HepG2 (cell line): Measurements from ENCODE around the gene CPAMD8. TPM values are rescaled to one million over a fixed set of nuclear protein-coding genes. Genes with fewer than 3 reads are reported as not detected.

Source experiments
- ATAC-seq: fragments of 200-7000 bp; cut with Tn5 transposase; 3 replicates; pipeline ENCODE4 v1.9.1; 2020; ENCODE audit warnings: mild to moderate bottlenecking, moderate library complexity
- BruUV-seq: library from RNA; stranded (reverse); fragments of 400-500 nt; replicated peaks from 2 replicates; lab custom pipeline; 2021; lab: Mats Ljungman, UMichigan
- CTCF ChIA-PET: fragments of 300-600 bp; formaldehyde crosslinking; extraction: SDS; loops from one replicate; lab custom pipeline; 2021; ENCODE audit warnings: low total read pairs, inconsistent platforms, low intra/inter-chr PET ratio; lab: Yijun Ruan, JAX
- POLR2A ChIA-PET: fragments of 350-600 bp; sonication (Branson Sonifier 250); formaldehyde crosslinking; loops from one replicate; lab custom pipeline; 2020; ENCODE audit warnings: antibody characterized with exemption, inconsistent platforms; lab: Yijun Ruan, JAX
- DNase-seq: peaks from one replicate; pipeline ENCODE4 v3.0.0-alpha.2; 2015; ENCODE audit warnings: low spot score
- FAIRE-seq: peaks from 3 replicates; lab custom pipeline; 2011; peaks lifted over from hg19 to GRCh38; lab: Jason Lieb, UNC
- H2AFZ ChIP-seq: one replicate; pipeline ENCODE4 v1.6.1; 2011; ENCODE audit warnings: low read length, inconsistent platforms
- H3K27ac ChIP-seq: fragments of 300-600 bp; 3 replicates; pipeline ENCODE4 v1.8.0; 2011; ENCODE audit warnings: mixed run types, mild to moderate bottlenecking, mixed read lengths, low read length, inconsistent platforms; ENCODE audit not compliant: insufficient read depth; ENCODE audit errors: extremely low read length
- H3K27me3 ChIP-seq, 2 experiments: fragments of 200-600 bp in 1 of 2; 2 replicates in 1 of 2; 3 replicates in 1 of 2; pipeline versions ENCODE4 v1.6.0 to v1.8.0; 2011; ENCODE audit warnings: low read length in 2 of 2, mild to moderate bottlenecking in 2 of 2, moderate library complexity in 2 of 2, inconsistent platforms in 1 of 2; ENCODE audit not compliant: insufficient read depth in 2 of 2, control insufficient read depth in 1 of 2
- H3K36me3 ChIP-seq, 2 experiments: fragments of 200-600 bp in 1 of 2; replicated peaks in 1 of 2; 2 replicates in 1 of 2; 3 replicates in 1 of 2; pipeline versions ENCODE4 v1.5.1 to v1.8.0; 2011; ENCODE audit warnings: low read length in 2 of 2, inconsistent platforms in 1 of 2; ENCODE audit not compliant: insufficient read depth in 2 of 2, control insufficient read depth in 1 of 2
- H3K4me1 ChIP-seq: 2 replicates; pipeline ENCODE4 v1.5.1; 2012; ENCODE audit warnings: low read length, inconsistent platforms; ENCODE audit not compliant: insufficient read depth
- H3K4me2 ChIP-seq: 2 replicates; pipeline ENCODE4 v1.6.0; 2011; ENCODE audit warnings: low read depth, low read length, inconsistent platforms
- H3K4me3 ChIP-seq, 3 experiments: fragments of 200-600 bp in 1 of 3; sonication (generic), shearing (Covaris generic) in 1 of 3; replicated peaks in 1 of 3; 2 replicates each; pipeline ENCODE4 v1.5.1; 2011 to 2016; ENCODE audit warnings: low read length in 3 of 3, inconsistent platforms in 2 of 3, low read depth in 2 of 3, mild to moderate bottlenecking in 2 of 3, control low read depth in 1 of 3, mixed read lengths in 1 of 3; ENCODE audit not compliant: insufficient read depth in 1 of 3
- H3K79me2 ChIP-seq: one replicate; pipeline ENCODE4 v1.6.1; 2011; ENCODE audit warnings: low read length, inconsistent platforms; ENCODE audit not compliant: insufficient read depth
- H3K9ac ChIP-seq: 2 replicates; pipeline ENCODE4 v1.6.0; 2011; ENCODE audit warnings: mild to moderate bottlenecking, low read depth, low read length, inconsistent platforms; ENCODE audit not compliant: insufficient read depth
- H3K9me3 ChIP-seq: 2 replicates; pipeline ENCODE4 v1.5.1; 2012; ENCODE audit warnings: mild to moderate bottlenecking, low read length
- H4K20me1 ChIP-seq: 2 replicates; pipeline ENCODE4 v1.6.0; 2011; ENCODE audit warnings: inconsistent platforms, mild to moderate bottlenecking, low read length, moderate library complexity; ENCODE audit not compliant: insufficient read depth
- FOXK1 ChIP-seq: sonication (generic); formaldehyde crosslinking; IDR thresholded peaks from 2 replicates; pipeline ENCODE4 v1.4.0; 2020; ENCODE audit warnings: low read depth, missing genetic modification reagents, borderline replicate concordance
- MAFG ChIP-seq: sonication (generic); formaldehyde crosslinking; IDR thresholded peaks from 2 replicates; pipeline ENCODE4 v1.5.1; 2020; ENCODE audit warnings: mild to moderate bottlenecking, missing genetic modification reagents
- MED13 ChIP-seq: sonication (generic); formaldehyde crosslinking; IDR thresholded peaks from 2 replicates; pipeline ENCODE4 v1.5.0; 2020; ENCODE audit warnings: missing genetic modification reagents
- NFE2 ChIP-seq: sonication (generic); formaldehyde crosslinking; IDR thresholded peaks from 2 replicates; pipeline ENCODE4 v1.4.0; 2020; ENCODE audit warnings: missing genetic modification reagents
- SP4 ChIP-seq: sonication (generic); formaldehyde crosslinking; IDR thresholded peaks from 2 replicates; pipeline ENCODE4 v1.8.1; 2023; ENCODE audit warnings: mild to moderate bottlenecking, missing genetic modification reagents
- ZHX2 ChIP-seq, 2 experiments: sonication (generic) in 1 of 2; formaldehyde crosslinking in 1 of 2; IDR thresholded peaks; 2 replicates each; pipeline versions ENCODE4 v1.6.1 to v1.9.0; 2014 to 2022; ENCODE audit warnings: antibody characterized with exemption in 1 of 2, borderline replicate concordance in 1 of 2, inconsistent platforms in 1 of 2, low read depth in 1 of 2, missing genetic modification reagents in 1 of 2
- ZNF431 ChIP-seq: sonication (generic); formaldehyde crosslinking; IDR thresholded peaks from 2 replicates; pipeline ENCODE4 v1.9.0; 2022; ENCODE audit warnings: missing genetic modification reagents, low read depth, mild to moderate bottlenecking, borderline replicate concordance
- ZNF570 ChIP-seq: sonication (generic); formaldehyde crosslinking; IDR thresholded peaks from 2 replicates; pipeline ENCODE4 v1.4.0; 2020; ENCODE audit warnings: mild to moderate bottlenecking, missing genetic modification reagents, borderline replicate concordance
- ZNF773 ChIP-seq: sonication (generic); formaldehyde crosslinking; IDR thresholded peaks from 2 replicates; pipeline ENCODE4 v1.4.0; 2020; ENCODE audit warnings: missing genetic modification reagents, borderline replicate concordance
- WGBS: methylation state at CpG from one replicate; pipeline ENCODE4 v1.1.6; 2017; ENCODE audit warnings: low lambda C conversion rate; 5-methylcytosine and 5-hydroxymethylcytosine counted together
- in situ Hi-C: cut with HindIII; loops from 2 replicates; pipeline ENCODE4 v1.10.0; 2017; ENCODE audit warnings: low pct_unique_long_range_greater_than_20kb; ENCODE audit not compliant: extremely low pct_ligation_motif_present
- intact Hi-C: fragments of 100-400 bp; cut with micrococcal nuclease; formaldehyde crosslinking; loops from one replicate; pipeline ENCODE4 v1.10.0; 2022; ENCODE audit not compliant: unreplicated experiment
- polyA plus RNA-seq, 8 experiments: library from polyadenylated mRNA; depleted of rRNA in 3 of 8; stranded (reverse) in 7 of 8; unstranded in 1 of 8; fragments of >200 nt; fragmentation: Illumina TruSeq in 4 of 8; extraction: Trizol in 4 of 8; gene quantifications; 2 replicates each; pipeline versions ENCODE4 v1.2.1 to v1.2.3, GENCODE V29; 2011 to 2016; ENCODE audit warnings: low read depth in 4 of 8, missing spikeins in 1 of 8, mixed read lengths in 1 of 8; ENCODE audit not compliant: insufficient read depth in 1 of 8
- total RNA-seq, 5 experiments: library from RNA; depleted of rRNA; stranded (reverse); fragments of >200 nt; fragmentation: Illumina TruSeq; extraction: Trizol; gene quantifications; 2 replicates each; pipeline ENCODE4 v1.2.3, GENCODE V29; 2016; ENCODE audit warnings: low read depth in 1 of 5

The CPAMD8 gene
- total and polyA plus RNA-seq, 2 of the 13 experiments (the other 11 are each of a cell fraction or from before 2014, with no cell fraction given): 0.29 to 0.34 TPM

- TF ChIP-seq ZHX2 (IDR thresholded peaks at IDR 0.05; ENCODE audit: low read depth) (no peak), ZHX2 (CRISPR knock-in tag; IDR thresholded peaks at IDR 0.05; ENCODE audit: borderline replicate concordance) (no peak)
These were observed 4.6 kb downstream of the CPAMD8 start (continued) for GRCh38 chr19:17021793-17022590.

DNA sequence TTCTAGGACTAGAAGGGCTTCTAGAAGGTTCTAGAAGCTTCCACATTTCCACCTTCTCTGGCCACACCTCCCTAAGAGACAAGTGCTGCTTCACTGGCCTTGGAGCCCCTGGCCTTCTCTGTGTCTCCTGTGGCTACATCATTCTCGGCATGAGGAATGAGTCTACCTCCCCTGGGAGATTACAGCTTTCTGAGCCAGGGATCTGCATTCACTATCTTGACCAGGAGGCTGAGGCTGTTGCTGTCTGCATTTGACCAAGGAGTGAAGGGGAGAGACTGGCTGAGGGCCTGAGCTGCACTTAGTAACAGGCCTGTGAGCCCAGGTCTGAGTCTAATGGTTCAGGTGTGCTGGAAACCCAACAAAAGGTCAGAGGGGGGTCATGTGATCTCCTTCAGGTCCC, 5.3 kb downstream of the CPAMD8 start:
- intact Hi-C loops (no loop called here), in situ Hi-C loops (no loop called here)
- no peak overlapping the region for H3K4me3 ChIP-seq
- H3K9me3 ChIP-seq: no peaks in the 10 kb centered on the region
- no peak for TF ChIP-seq FOXK1 (CRISPR knock-in tag)
- no peak for TF ChIP-seq SP4 (CRISPR knock-in tag)
- no peak for TF ChIP-seq MAFG
- no peak for TF ChIP-seq MED13 (CRISPR knock-in tag)
- TF ChIP-seq ZNF773 (CRISPR knock-in tag): no peak
- TF ChIP-seq NFE2: no peak
- TF ChIP-seq ZNF570: no peak
- TF ChIP-seq ZNF431: no peak
- ATAC-seq (no peak), DNase-seq (no peak), FAIRE-seq (no peak)
- H3K9ac ChIP-seq: no peak overlapping the region
- H3K4me1 ChIP-seq: no peaks in the 10 kb centered on the region
- BruUV-seq: no TSS peak
- H2AFZ ChIP-seq: no peak overlapping the region
- H3K79me2 ChIP-seq: no peaks in the 10 kb centered on the region
- no peaks in the 10 kb centered on the region for H3K36me3 ChIP-seq
- ChIA-PET POLR2A (no interaction called here), CTCF (no interaction called here)
- no peak overlapping the region for H3K27ac ChIP-seq
- no peaks in the 10 kb centered on the region for H4K20me1 ChIP-seq
- WGBS: 14% methylated on average over 1 of the region's 1 CpG
- peaks cover 2 to 23% of the 10 kb centered on the region in 2 experiments; a peak in 4 of 5 replicates for H3K27me3 ChIP-seq
- H3K4me2 ChIP-seq: no peak overlapping the region
